GM06990 (cell line): ENCODE data around the gene AIMP1.

Source experiments
- DNase-seq: peaks from one replicate; pipeline ENCODE4 v3.0.0-alpha.2; 2011; ENCODE audit not compliant: insufficient read length; ENCODE audit errors: extremely low read depth
- H3K27me3 ChIP-seq: replicated peaks from 2 replicates; pipeline ENCODE4 v1.6.0; 2011; ENCODE audit warnings: low read length; ENCODE audit not compliant: control insufficient read depth, insufficient read depth
- H3K36me3 ChIP-seq: 2 replicates; pipeline ENCODE4 v1.5.1; 2011; ENCODE audit warnings: low read length; ENCODE audit not compliant: control insufficient read depth, insufficient read depth
- H3K4me3 ChIP-seq: replicated peaks from 2 replicates; pipeline ENCODE4 v1.5.1; 2011; ENCODE audit warnings: low read depth, mild to moderate bottlenecking, control low read depth, low read length
- CTCF ChIP-seq: IDR thresholded peaks from 2 replicates; pipeline ENCODE4 v1.5.1; 2011; ENCODE audit warnings: low read length, control low read depth, mild to moderate bottlenecking, inconsistent platforms; ENCODE audit not compliant: insufficient read depth, poor library complexity, severe bottlenecking

Gene AIMP1

GRCh38 chr4:106353786-106354185 is 37.4 kb downstream of the AIMP1 start:
- Histone ChIP-seq H3K36me3 (no peaks in the 10 kb centered on the region; the same call in 1 of the 2 replicates), H3K27me3 (no peaks in the 10 kb centered on the region), H3K4me3 (no peak overlapping the region)
- TF ChIP-seq CTCF: no peak
- no peak for DNase-seq

GRCh38 chr4:106355193-106355592 is 38.8 kb downstream of the AIMP1 start:
- Histone ChIP-seq H3K27me3 (no peaks in the 10 kb centered on the region), H3K36me3 (no peaks in the 10 kb centered on the region; the same call in 1 of the 2 replicates), H3K4me3 (no peak overlapping the region)
- no peak for DNase-seq
- TF ChIP-seq CTCF: no peak

GRCh38 chr4:106358899-106359298 is 42.5 kb downstream of the AIMP1 start:
- Histone ChIP-seq H3K4me3 (no peak overlapping the region), H3K36me3 (no peaks in the 10 kb centered on the region), H3K27me3 (no peaks in the 10 kb centered on the region)
- no peak for TF ChIP-seq CTCF
- DNase-seq: no peak

GRCh38 chr4:106362086-106362825 is 45.9 kb downstream of the AIMP1 start:
- Histone ChIP-seq H3K4me3 (no peak overlapping the region), H3K27me3 (no peaks in the 10 kb centered on the region), H3K36me3 (no peaks in the 10 kb centered on the region)
- TF ChIP-seq CTCF: no peak
- no peak for DNase-seq

GRCh38 chr4:106364282-106364681 is 47.9 kb downstream of the AIMP1 start:
- H3K27me3 ChIP-seq: no peaks in the 10 kb centered on the region
- H3K4me3 ChIP-seq: no peak overlapping the region
- no peak for TF ChIP-seq CTCF
- H3K36me3 ChIP-seq: no peaks in the 10 kb centered on the region
- no peak for DNase-seq

GRCh38 chr4:106365613-106366012 is 49.3 kb downstream of the AIMP1 start:
- Histone ChIP-seq H3K4me3 (no peak overlapping the region), H3K36me3 (no peaks in the 10 kb centered on the region), H3K27me3 (no peaks in the 10 kb centered on the region)
- DNase-seq: no peak
- no peak for TF ChIP-seq CTCF
